HL-60 (cell line): ENCODE results near the gene KCNC3.

Experiments used
- DNase-seq, 2 experiments: peaks; one replicate each; pipeline ENCODE4 v3.0.0-alpha.2; 2010 to 2020; ENCODE audit warnings: low read depth in 1 of 2, low spot score in 1 of 2
- H3K27ac ChIP-seq: fragments of 250-450 bp; sonication (Bioruptor Pico); replicated peaks from 2 replicates; pipeline ENCODE4 v1.5.1; 2020; ENCODE audit warnings: mild to moderate bottlenecking, moderate library complexity
- H3K27me3 ChIP-seq: fragments of 250-450 bp; sonication (Bioruptor Pico); 2 replicates; pipeline ENCODE4 v1.5.1; 2021; ENCODE audit warnings: mild to moderate bottlenecking, moderate library complexity; ENCODE audit not compliant: insufficient read depth, poor library complexity, severe bottlenecking
- H3K4me3 ChIP-seq: replicated peaks from 2 replicates; pipeline ENCODE4 v1.5.1; 2011; ENCODE audit warnings: mild to moderate bottlenecking, control low read depth, low read length; ENCODE audit not compliant: insufficient read depth
- CTCF ChIP-seq: IDR thresholded peaks from one replicate; pipeline ENCODE4 v1.5.1; 2011; ENCODE audit warnings: low read length, control low read depth, inconsistent platforms; ENCODE audit not compliant: insufficient read depth
- GABPA ChIP-seq: IDR thresholded peaks from 2 replicates; pipeline ENCODE4 v1.6.1; 2012; ENCODE audit warnings: low read depth
- POLR2AphosphoS5 ChIP-seq: IDR thresholded peaks from 2 replicates; pipeline ENCODE4 v1.6.1; 2012; ENCODE audit warnings: low read depth
- SPI1 ChIP-seq: IDR thresholded peaks from 2 replicates; pipeline ENCODE4 v1.6.1; 2012; ENCODE audit warnings: low read depth, mild to moderate bottlenecking, borderline replicate concordance
- TF ChIP-seq, protein P1 (sequence below): IDR thresholded peaks from 2 replicates; pipeline ENCODE4 v1.6.1; 2012; ENCODE audit warnings: low read depth; ENCODE audit not compliant: insufficient replicate concordance

Gene KCNC3

DNA sequence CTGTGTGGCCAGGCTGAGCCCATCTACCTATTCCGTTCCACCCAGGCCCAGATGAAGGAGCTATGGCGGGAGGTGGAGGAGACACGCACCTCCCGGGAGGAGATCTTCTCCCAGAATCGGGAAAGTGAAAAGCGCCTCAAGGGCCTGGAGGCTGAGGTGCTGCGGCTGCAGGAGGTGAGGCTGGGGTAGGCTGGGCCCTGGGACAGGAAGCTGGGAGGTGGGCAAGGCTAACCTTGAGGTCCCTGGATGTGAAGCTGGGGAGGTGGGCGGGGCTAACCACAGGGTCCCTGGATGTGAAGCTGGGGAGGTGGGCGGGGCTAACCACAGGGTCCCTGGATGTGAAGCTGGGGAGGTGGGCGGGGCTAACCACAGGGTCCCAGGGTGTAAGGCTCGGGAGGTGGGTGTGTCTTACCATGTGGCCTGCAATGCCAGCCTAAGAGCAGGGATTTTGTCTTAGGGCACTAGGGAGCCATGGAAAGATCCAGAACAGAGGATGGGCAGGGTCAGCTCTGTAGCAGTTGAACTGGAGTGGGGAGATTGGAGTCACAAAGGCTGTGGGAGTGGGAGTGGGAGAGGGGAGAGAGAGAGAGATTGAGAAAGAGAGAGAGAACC, 36.9 kb downstream of the KCNC3 start:
- no peak overlapping the region for H3K4me3 ChIP-seq
- no peaks in the 10 kb centered on the region for H3K27me3 ChIP-seq
- TF ChIP-seq SPI1: no peak
- TF ChIP-seq, protein P1, sequence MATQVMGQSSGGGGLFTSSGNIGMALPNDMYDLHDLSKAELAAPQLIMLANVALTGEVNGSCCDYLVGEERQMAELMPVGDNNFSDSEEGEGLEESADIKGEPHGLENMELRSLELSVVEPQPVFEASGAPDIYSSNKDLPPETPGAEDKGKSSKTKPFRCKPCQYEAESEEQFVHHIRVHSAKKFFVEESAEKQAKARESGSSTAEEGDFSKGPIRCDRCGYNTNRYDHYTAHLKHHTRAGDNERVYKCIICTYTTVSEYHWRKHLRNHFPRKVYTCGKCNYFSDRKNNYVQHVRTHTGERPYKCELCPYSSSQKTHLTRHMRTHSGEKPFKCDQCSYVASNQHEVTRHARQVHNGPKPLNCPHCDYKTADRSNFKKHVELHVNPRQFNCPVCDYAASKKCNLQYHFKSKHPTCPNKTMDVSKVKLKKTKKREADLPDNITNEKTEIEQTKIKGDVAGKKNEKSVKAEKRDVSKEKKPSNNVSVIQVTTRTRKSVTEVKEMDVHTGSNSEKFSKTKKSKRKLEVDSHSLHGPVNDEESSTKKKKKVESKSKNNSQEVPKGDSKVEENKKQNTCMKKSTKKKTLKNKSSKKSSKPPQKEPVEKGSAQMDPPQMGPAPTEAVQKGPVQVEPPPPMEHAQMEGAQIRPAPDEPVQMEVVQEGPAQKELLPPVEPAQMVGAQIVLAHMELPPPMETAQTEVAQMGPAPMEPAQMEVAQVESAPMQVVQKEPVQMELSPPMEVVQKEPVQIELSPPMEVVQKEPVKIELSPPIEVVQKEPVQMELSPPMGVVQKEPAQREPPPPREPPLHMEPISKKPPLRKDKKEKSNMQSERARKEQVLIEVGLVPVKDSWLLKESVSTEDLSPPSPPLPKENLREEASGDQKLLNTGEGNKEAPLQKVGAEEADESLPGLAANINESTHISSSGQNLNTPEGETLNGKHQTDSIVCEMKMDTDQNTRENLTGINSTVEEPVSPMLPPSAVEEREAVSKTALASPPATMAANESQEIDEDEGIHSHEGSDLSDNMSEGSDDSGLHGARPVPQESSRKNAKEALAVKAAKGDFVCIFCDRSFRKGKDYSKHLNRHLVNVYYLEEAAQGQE: no peak
- TF ChIP-seq POLR2AphosphoS5: no peak
- no peak for TF ChIP-seq CTCF
- TF ChIP-seq GABPA: no peak
- no peak for DNase-seq
- H3K27ac ChIP-seq: no peak overlapping the region

DNA sequence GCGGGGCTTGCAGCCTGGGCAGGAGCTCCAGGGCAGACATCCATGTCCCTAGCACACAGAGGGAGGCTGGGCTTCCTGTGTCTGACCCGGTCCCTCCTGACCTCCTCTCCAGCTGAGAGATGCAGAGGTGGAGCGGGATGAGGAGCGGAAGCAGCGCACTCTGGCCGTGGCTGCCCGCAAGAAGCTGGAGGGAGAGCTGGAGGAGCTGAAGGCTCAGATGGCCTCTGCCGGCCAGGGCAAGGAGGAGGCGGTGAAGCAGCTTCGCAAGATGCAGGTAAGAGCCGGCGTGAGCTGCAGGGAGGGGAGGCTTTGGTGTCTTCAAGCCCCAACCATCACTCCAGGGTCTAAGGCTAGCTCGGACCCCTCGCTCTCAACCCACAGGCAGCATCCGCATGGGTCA, 38.4 kb downstream of the KCNC3 start:
- no peak overlapping the region for H3K27ac ChIP-seq
- no peaks in the 10 kb centered on the region for H3K27me3 ChIP-seq
- TF ChIP-seq CTCF (no peak), SPI1 (no peak), POLR2AphosphoS5 (no peak), GABPA (no peak)
- TF ChIP-seq, protein P1: no peak
- no peak for DNase-seq
- H3K4me3 ChIP-seq: no peak overlapping the region

DNA sequence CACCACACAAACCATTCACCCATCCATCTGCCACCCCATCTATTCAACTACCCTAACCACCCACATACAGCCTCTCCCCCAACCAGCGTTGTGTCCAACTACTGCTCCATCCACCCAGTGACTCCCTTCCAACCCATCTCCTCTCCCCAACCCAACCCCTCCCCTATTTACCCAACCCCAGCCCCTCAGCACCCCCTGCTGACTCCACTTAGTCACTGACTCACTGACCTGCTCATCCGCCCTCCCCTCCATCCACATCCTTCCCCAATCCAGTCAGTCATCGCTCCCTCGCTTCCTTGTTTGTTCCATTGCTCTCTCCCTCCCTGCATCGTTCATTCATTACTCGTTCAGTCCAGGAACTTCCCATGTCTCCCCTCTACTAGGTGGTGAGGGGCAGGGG, 39.2 kb downstream of the KCNC3 start:
- no peak for DNase-seq
- Histone ChIP-seq H3K27ac (no peak overlapping the region), H3K27me3 (no peaks in the 10 kb centered on the region), H3K4me3 (no peak overlapping the region)
- no peak for TF ChIP-seq POLR2AphosphoS5
- TF ChIP-seq SPI1: no peak
- TF ChIP-seq CTCF: no peak
- TF ChIP-seq, protein P1: no peak
- no peak for TF ChIP-seq GABPA
